Panc1 (cell line): ENCODE measurements around the gene RGL4. TPM values are rescaled to one million over a fixed set of nuclear protein-coding genes. Genes with fewer than 3 reads are reported as not detected.

Experiments used
- ATAC-seq: fragments of 200-7000 bp; cut with Tn5 transposase; 2 replicates; pipeline ENCODE4 v1.9.1; 2020; ENCODE audit warnings: mild to moderate bottlenecking, moderate library complexity
- BruUV-seq: library from RNA; stranded (reverse); fragments of 400-500 nt; replicated peaks from 2 replicates; lab custom pipeline; 2021; lab: Mats Ljungman, UMichigan
- CTCF ChIA-PET: fragments of 300-600 bp; sonication (Branson Sonifier 250); formaldehyde crosslinking; loops from one replicate; lab custom pipeline; 2022; ENCODE audit warnings: antibody characterized with exemption; lab: Charles Lee
- POLR2A ChIA-PET: fragments of 300-600 bp; sonication (Branson Sonifier 250); formaldehyde crosslinking; loops from one replicate; lab custom pipeline; 2022; ENCODE audit warnings: antibody characterized with exemption; lab: Charles Lee
- DNase-seq: peaks from one replicate; pipeline ENCODE4 v3.0.0-alpha.2; 2010; ENCODE audit warnings: low read depth, low spot score
- H3K27ac ChIP-seq: 2 replicates; pipeline ENCODE4 v1.5.1; 2011; ENCODE audit warnings: mild to moderate bottlenecking, low read length, inconsistent platforms
- H3K27me3 ChIP-seq: fragments of 200-500 bp; sonication (Bioruptor generic); 2 replicates; pipeline ENCODE4 v1.6.0; 2014; ENCODE audit warnings: low read length, inconsistent platforms; ENCODE audit not compliant: control insufficient read depth, insufficient read depth
- H3K36me3 ChIP-seq: fragments of 200-500 bp; sonication (Bioruptor generic); 2 replicates; pipeline ENCODE4 v1.5.1; 2014; ENCODE audit warnings: inconsistent platforms, mild to moderate bottlenecking, low read length, moderate library complexity; ENCODE audit not compliant: control insufficient read depth, insufficient read depth
- H3K4me1 ChIP-seq: 2 replicates; pipeline ENCODE4 v1.5.1; 2011; ENCODE audit warnings: inconsistent platforms, mild to moderate bottlenecking, low read length, moderate library complexity; ENCODE audit not compliant: control insufficient read depth, insufficient read depth
- H3K4me3 ChIP-seq, 2 experiments: 2 replicates each; pipeline ENCODE4 v1.5.1; 2011 to 2012; ENCODE audit warnings: low read depth in 2 of 2, low read length in 2 of 2, mild to moderate bottlenecking in 2 of 2, inconsistent platforms in 1 of 2, moderate library complexity in 1 of 2
- H3K9me3 ChIP-seq: fragments of 200-500 bp; sonication (Bioruptor generic); 2 replicates; pipeline ENCODE4 v1.5.1; 2014; ENCODE audit warnings: low read depth, mild to moderate bottlenecking, inconsistent platforms, low read length, moderate library complexity; ENCODE audit not compliant: control insufficient read depth, insufficient read depth
- POLR2AphosphoS5 ChIP-seq: IDR thresholded peaks from 2 replicates; pipeline ENCODE4 v1.6.1; 2012; ENCODE audit warnings: mild to moderate bottlenecking, low read depth, low read length, moderate library complexity
- SIN3A ChIP-seq: IDR thresholded peaks from 2 replicates; pipeline ENCODE4 v1.6.1; 2012; ENCODE audit warnings: low read depth, mild to moderate bottlenecking, low read length, moderate library complexity, borderline replicate concordance; ENCODE audit not compliant: insufficient read depth
- TCF7L2 ChIP-seq: IDR thresholded peaks from 2 replicates; pipeline ENCODE4 v1.6.1; 2011; ENCODE audit warnings: mild to moderate bottlenecking, low read depth, low read length, inconsistent platforms
- in situ Hi-C: cut with HindIII; loops from 2 replicates; pipeline ENCODE4 v1.10.0; 2016; ENCODE audit warnings: low sequenced_read_pairs, low pct_unique_long_range_greater_than_20kb
- intact Hi-C: fragments of 100-400 bp; cut with micrococcal nuclease; formaldehyde crosslinking; loops from one replicate; pipeline ENCODE4 v1.10.0; 2022; ENCODE audit not compliant: unreplicated experiment
- total RNA-seq: library from RNA; stranded (reverse); gene quantifications from one replicate; pipeline ENCODE4 v1.2.1, GENCODE V29; 2021; ENCODE audit not compliant: unreplicated experiment
- TF ChIP-seq, protein P1 (sequence below), 2 experiments: IDR thresholded peaks; 2 replicates each; pipeline ENCODE4 v1.6.1; 2011 to 2012; ENCODE audit warnings: low read depth in 2 of 2, control low read depth in 1 of 2, low read length in 1 of 2, mild to moderate bottlenecking in 1 of 2, moderate library complexity in 1 of 2; ENCODE audit not compliant: insufficient read depth in 1 of 2

RGL4 gene
- total RNA-seq, 1 experiment from 2014 or later, result not detected

DNA sequence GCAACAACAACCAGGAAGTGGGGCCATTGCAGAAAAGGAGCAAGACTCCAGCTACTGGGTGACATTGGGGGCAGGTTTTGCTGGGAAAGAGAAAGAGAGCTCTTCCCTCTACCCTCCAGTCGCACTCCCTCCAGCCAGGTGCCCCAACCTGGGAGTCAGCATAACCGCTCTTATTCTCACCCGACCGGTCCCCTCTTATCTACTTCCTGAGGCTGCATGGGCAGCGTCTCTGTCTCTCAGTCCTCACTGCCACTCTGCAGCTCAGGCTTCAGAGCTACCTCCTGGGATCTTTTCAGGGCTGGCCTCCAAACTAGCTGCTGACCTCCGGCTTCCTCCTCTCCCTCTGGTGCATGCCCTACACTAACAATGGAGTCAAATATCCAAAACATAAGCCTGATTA lies 55.0 kb downstream of the RGL4 start:
- CTCF ChIA-PET, result no interaction called here

More for the DNA sequence above, 55.0 kb downstream of the RGL4 start:
- H3K9me3 ChIP-seq, result no peaks in the 10 kb centered on the region
- TF ChIP-seq TCF7L2 (no peak), POLR2AphosphoS5 (no peak), SIN3A (no peak)
- TF ChIP-seq, protein P1, sequence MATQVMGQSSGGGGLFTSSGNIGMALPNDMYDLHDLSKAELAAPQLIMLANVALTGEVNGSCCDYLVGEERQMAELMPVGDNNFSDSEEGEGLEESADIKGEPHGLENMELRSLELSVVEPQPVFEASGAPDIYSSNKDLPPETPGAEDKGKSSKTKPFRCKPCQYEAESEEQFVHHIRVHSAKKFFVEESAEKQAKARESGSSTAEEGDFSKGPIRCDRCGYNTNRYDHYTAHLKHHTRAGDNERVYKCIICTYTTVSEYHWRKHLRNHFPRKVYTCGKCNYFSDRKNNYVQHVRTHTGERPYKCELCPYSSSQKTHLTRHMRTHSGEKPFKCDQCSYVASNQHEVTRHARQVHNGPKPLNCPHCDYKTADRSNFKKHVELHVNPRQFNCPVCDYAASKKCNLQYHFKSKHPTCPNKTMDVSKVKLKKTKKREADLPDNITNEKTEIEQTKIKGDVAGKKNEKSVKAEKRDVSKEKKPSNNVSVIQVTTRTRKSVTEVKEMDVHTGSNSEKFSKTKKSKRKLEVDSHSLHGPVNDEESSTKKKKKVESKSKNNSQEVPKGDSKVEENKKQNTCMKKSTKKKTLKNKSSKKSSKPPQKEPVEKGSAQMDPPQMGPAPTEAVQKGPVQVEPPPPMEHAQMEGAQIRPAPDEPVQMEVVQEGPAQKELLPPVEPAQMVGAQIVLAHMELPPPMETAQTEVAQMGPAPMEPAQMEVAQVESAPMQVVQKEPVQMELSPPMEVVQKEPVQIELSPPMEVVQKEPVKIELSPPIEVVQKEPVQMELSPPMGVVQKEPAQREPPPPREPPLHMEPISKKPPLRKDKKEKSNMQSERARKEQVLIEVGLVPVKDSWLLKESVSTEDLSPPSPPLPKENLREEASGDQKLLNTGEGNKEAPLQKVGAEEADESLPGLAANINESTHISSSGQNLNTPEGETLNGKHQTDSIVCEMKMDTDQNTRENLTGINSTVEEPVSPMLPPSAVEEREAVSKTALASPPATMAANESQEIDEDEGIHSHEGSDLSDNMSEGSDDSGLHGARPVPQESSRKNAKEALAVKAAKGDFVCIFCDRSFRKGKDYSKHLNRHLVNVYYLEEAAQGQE (IDR thresholded peaks at IDR 0.05; ENCODE audit: insufficient read depth in 1 of 2, low read depth in 2 of 2, low read length in 1 of 2), result no peak
- intact Hi-C loops, result no loop called here
- H3K36me3 ChIP-seq, result peaks cover 3% of the 10 kb centered on the region; the same call in 1 of the 2 replicates
- no peaks in the 10 kb centered on the region for H3K27me3 ChIP-seq
- H3K27ac ChIP-seq, result no peak overlapping the region
- in situ Hi-C loops, result no loop called here
- POLR2A ChIA-PET, result no interaction called here
- ATAC-seq (no peak), DNase-seq (no peak)
- no TSS peak for BruUV-seq
- H3K4me1 ChIP-seq, result peaks cover 6% of the 10 kb centered on the region
- H3K4me3 ChIP-seq, result no peak overlapping the region

Other genes starting within 250 kb of the RGL4 start
- gene IGLL1, start 110.7 kb upstream of the RGL4 start, total RNA-seq, result not detected
- not detected for gene DRICH1, start 58.7 kb upstream of the RGL4 start, total RNA-seq
- 3.2 TPM for gene ZNF70, start 60.1 kb downstream of the RGL4 start, total RNA-seq
- not detected for gene VPREB3, start 63.4 kb downstream of the RGL4 start, total RNA-seq
- not detected for gene C22orf15, start 72.0 kb downstream of the RGL4 start, total RNA-seq
- gene CHCHD10, start 77.0 kb downstream of the RGL4 start, total RNA-seq, result 84.4 TPM
- 3.0 TPM for gene MMP11, start 81.8 kb downstream of the RGL4 start, total RNA-seq
- 70.2 TPM for gene SMARCB1, start 96.0 kb downstream of the RGL4 start, total RNA-seq
- 1.0 TPM for gene DERL3, start 148.0 kb downstream of the RGL4 start, total RNA-seq
- 33.8 TPM for gene SLC2A11, start 166.9 kb downstream of the RGL4 start, total RNA-seq
- 936 TPM for gene MIF, start 203.4 kb downstream of the RGL4 start, total RNA-seq